Lower lobe of right lung (tissue), 2 donors: ENCODE results near the gene PLSCR2. TPM values are rescaled to one million over a fixed set of nuclear protein-coding genes. Genes with fewer than 3 reads are reported as not detected.
"Not testable (repeated sequence)": the region's sequence is repeated elsewhere in the genome, so short reads cannot be mapped to it uniquely, and the experiment has no call there.

Source experiments
- ATAC-seq, 2 donors: fragments of 200-7000 bp; cut with Tn5 transposase; one replicate each; pipeline ENCODE4 v1.9.1; 2020 to 2022; ENCODE audit warnings: mild to moderate bottlenecking in 2 of 2, moderate library complexity in 2 of 2
- DNase-seq: peaks from one replicate; pipeline ENCODE4 v3.0.0-alpha.2; 2020
- H3K27ac ChIP-seq: fragments of 200-600 bp; one replicate; pipeline ENCODE4 v1.8.0; 2022
- H3K27me3 ChIP-seq: fragments of 200-600 bp; one replicate; pipeline ENCODE4 v1.8.0; 2022; ENCODE audit warnings: low read depth
- H3K36me3 ChIP-seq: fragments of 200-600 bp; one replicate; pipeline ENCODE4 v1.8.0; 2022; ENCODE audit warnings: mild to moderate bottlenecking
- H3K4me1 ChIP-seq: fragments of 200-600 bp; one replicate; pipeline ENCODE4 v1.8.0; 2022
- H3K4me3 ChIP-seq: fragments of 200-600 bp; one replicate; pipeline ENCODE4 v1.8.0; 2022; ENCODE audit warnings: mild to moderate bottlenecking
- H3K9me3 ChIP-seq: fragments of 200-600 bp; one replicate; pipeline ENCODE4 v1.8.0; 2022
- CTCF ChIP-seq: fragments of 200-600 bp; IDR thresholded peaks from one replicate; pipeline ENCODE4 v1.8.0; 2022; ENCODE audit warnings: antibody characterized with exemption, mild to moderate bottlenecking
- intact Hi-C: fragments of 100-400 bp; cut with DNase I; formaldehyde crosslinking; loops from one replicate; pipeline ENCODE4 v1.11.0; 2022
- total RNA-seq: library from RNA; stranded (reverse); fragmentation: NEBNext Ultra II Directional; extraction: Animal tissue kit (Norgen Biotek cat#: 25700); gene quantifications from one replicate; pipeline ENCODE4 v1.2.1, GENCODE V29; 2021
- donor health status: DM: no; HTN: yes; CAD: no; lungs with severe emphysema.

PLSCR2 gene
- total RNA-seq, 1 donor from 2014 or later: 0.86 TPM

DNA sequence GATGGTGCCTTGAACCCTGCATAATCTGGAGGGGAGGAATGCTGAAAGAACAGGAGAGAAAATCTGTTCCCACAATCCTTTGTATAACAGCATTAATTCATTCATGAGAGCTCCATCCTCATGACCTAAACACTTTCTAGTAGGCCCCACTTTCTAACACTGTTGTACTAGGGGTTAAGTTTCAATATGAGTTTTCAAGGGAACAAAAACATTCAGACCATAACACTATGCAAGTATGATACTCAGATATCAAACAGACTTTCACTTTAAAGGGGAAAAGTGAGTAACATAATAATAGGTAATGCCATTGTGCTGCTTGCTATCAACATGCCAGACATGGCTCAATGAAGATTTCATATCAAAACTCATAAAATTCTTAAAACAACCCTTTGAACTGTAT is 32.4 kb upstream of the PLSCR2 start:
- H3K4me1 ChIP-seq: peaks cover 15% of the 10 kb centered on the region
- H3K27me3 ChIP-seq: no peaks in the 10 kb centered on the region
- no peak for TF ChIP-seq CTCF
- DNase-seq: no peak
- H3K27ac ChIP-seq: no peak overlapping the region
- intact Hi-C loops: no loop called here
- ATAC-seq: no peak
- H3K4me3 ChIP-seq: no peak overlapping the region
- H3K36me3 ChIP-seq: no peaks in the 10 kb centered on the region
- no peaks in the 10 kb centered on the region for H3K9me3 ChIP-seq

DNA sequence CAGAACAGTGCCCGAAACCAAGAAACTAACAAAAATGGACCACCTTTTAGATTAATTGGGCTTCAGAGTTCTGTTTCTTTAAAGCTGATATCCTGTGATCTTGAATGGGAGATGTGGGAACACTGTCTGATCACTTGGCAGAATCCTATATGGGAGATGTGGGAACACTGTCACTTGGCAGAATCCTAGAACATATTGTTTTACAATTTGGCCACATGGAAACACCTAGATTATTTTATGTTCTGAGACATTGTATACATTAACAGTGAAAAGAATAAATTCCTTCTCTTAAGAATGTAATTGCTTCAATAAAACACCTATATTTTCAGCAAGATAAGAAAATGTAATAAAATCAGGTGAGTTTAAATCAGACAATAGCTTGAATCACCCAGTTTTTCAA is 30.3 kb upstream of the PLSCR2 start:
- Histone ChIP-seq H3K9me3 (no peaks in the 10 kb centered on the region), H3K36me3 (no peaks in the 10 kb centered on the region), H3K4me1 (no peaks in the 10 kb centered on the region), H3K4me3 (no peak overlapping the region), H3K27me3 (no peaks in the 10 kb centered on the region), H3K27ac (no peak overlapping the region)
- TF ChIP-seq CTCF: no peak
- no peak for DNase-seq
- no peak for ATAC-seq
- intact Hi-C loops: no loop called here

DNA sequence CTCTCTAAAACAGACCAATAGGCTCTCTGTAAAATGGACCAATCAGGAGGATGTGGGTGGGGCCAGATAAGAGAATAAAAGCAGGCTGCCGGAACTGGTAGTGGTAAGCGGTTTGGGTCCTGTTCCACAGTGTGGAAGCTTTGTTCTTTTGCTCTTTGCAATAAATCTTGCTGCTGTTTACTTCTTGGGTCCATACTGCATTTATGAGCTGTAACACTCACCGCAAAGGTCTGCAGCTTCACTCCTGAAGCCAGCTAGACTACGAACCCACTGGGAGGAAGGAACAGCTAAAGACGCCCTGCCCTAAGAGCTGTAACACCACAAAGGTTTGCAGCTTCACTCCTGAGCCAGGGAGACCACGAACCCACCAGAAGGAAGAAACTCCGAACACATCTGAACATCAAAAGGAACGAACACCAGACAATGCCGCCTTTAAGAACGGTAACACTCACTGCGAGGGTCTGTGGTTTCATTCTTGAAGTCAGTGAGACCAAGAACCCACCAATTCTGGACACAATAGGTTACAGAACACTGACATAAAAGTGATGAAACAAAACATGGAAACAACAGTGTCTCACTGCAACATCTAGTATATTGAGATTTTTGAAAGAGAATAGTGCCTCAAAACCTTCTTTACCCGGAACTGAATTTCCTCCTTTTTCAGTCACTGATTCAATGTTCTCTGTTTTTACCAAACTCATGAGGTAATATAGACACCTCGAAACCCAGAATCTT is 28.8 kb upstream of the PLSCR2 start:
- no peak for TF ChIP-seq CTCF
- no peaks in the 10 kb centered on the region for H3K27me3 ChIP-seq
- no peaks in the 10 kb centered on the region for H3K9me3 ChIP-seq
- H3K4me3 ChIP-seq: no peak overlapping the region
- H3K36me3 ChIP-seq: no peaks in the 10 kb centered on the region
- no peak overlapping the region for H3K27ac ChIP-seq
- H3K4me1 ChIP-seq: no peaks in the 10 kb centered on the region
- ATAC-seq (no peak), DNase-seq (no peak)
- intact Hi-C loops: no loop called here

DNA sequence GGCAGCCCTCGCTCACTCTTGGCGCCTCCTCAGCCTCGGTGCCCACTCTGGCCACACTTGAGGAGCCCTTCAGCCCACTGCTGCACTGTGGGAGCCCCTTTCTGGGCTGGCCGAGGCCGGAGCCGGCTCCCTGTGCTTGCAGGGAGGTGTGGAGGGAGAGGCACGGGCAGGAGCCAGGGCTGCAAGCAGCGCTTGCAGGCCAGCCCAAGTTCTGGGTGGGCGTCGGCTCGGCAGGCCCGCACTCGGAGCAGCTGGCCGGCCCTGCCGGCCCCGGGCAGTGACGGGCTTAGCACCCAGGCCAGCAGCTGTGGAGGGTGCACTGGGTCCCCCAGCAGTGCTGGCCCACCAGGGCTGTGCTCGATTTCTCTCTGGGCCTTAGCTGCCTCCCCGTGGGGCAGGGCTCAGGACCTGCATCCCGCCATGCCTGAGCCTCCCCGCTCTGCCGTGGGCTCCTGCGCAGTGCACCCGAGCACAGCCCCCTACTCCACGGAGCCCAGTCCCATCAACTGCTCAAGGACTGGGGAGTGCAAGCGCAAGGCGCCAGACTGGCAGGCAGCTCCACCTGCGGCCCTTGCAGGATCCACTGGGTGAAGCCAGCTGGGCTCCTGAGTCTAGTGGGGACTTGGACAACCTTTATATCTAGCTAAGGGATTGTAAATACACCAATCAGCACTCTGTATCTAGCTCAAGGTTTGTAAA is 27.9 kb upstream of the PLSCR2 start:
- DNase-seq, H3K4me3 ChIP-seq, H3K9me3 ChIP-seq, H3K4me1 ChIP-seq, ATAC-seq, H3K27ac ChIP-seq, H3K27me3 ChIP-seq, intact Hi-C loops, H3K36me3 ChIP-seq: not testable (repeated sequence)

- intact Hi-C loops: no loop called here
- no peak for ATAC-seq
Measured at GRCh38 chr3:146496726-146497125, 27.4 kb upstream of the PLSCR2 start.

More at GRCh38 chr3:146496726-146497125, 27.4 kb upstream of the PLSCR2 start:
- Histone ChIP-seq H3K4me1 (no peaks in the 10 kb centered on the region), H3K36me3 (no peaks in the 10 kb centered on the region), H3K27me3 (no peaks in the 10 kb centered on the region), H3K4me3 (no peak overlapping the region), H3K27ac (no peak overlapping the region), H3K9me3 (no peaks in the 10 kb centered on the region)
- TF ChIP-seq CTCF: no peak
- DNase-seq: no peak
